ENCODE results near the gene BORCS6.
"Not testable (repeated sequence)": the region's sequence is repeated elsewhere in the genome, so short reads cannot be mapped to it uniquely, and the experiment has no call there.

BORCS6 gene

GRCh38 chr17:8189711-8190477 is at the start of gene BORCS6:
Gene BORCS6 (minus strand): TSS chr17:8190180. CDS start chr17:8190140, 40 bp downstream.
- DNase-seq (ENCODE audit: low spot score) (peak; percentile 89), FAIRE-seq (no peak)

DNA sequence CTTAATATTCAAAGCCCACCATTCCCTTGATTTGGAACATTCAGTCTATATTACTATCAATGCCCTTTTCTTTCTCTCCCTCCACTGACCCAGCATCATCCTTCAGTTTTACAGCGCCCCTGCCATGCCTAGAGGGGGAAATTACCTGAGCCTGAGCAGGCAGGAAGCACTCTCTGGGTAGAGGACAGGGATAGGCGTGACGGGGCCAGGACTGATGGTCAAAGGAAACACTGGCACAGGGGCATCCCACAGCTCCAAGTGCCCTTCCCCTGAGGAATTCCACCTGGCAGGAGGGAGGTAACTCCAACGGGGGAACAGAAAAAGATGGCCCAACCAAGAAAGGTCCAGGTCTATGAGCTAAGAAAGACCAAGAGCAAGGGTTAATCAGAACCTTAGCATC is 47.9 kb upstream of the BORCS6 start:
- DNase-seq (ENCODE audit: low spot score), result no peak
- FAIRE-seq, result no peak

- DNase-seq (ENCODE audit: low spot score) (no peak), FAIRE-seq (no peak)
Measured at GRCh38 chr17:8237175-8237574, 47.2 kb upstream of the BORCS6 start.

- DNase-seq (ENCODE audit: low spot score), result no peak
- no peak for FAIRE-seq
Measured at GRCh38 chr17:8235676-8236075, 45.7 kb upstream of the BORCS6 start.

- DNase-seq (ENCODE audit: low spot score) (no peak), FAIRE-seq (no peak)
Measured at GRCh38 chr17:8234361-8235270, 44.6 kb upstream of the BORCS6 start.

GRCh38 chr17:8231701-8232100 is 41.7 kb upstream of the BORCS6 start:
- DNase-seq (ENCODE audit: low spot score) (no peak), FAIRE-seq (no peak)

- DNase-seq (ENCODE audit: low spot score), result no peak
- FAIRE-seq, result no peak
Measured at GRCh38 chr17:8227238-8227581, 37.2 kb upstream of the BORCS6 start.

DNA sequence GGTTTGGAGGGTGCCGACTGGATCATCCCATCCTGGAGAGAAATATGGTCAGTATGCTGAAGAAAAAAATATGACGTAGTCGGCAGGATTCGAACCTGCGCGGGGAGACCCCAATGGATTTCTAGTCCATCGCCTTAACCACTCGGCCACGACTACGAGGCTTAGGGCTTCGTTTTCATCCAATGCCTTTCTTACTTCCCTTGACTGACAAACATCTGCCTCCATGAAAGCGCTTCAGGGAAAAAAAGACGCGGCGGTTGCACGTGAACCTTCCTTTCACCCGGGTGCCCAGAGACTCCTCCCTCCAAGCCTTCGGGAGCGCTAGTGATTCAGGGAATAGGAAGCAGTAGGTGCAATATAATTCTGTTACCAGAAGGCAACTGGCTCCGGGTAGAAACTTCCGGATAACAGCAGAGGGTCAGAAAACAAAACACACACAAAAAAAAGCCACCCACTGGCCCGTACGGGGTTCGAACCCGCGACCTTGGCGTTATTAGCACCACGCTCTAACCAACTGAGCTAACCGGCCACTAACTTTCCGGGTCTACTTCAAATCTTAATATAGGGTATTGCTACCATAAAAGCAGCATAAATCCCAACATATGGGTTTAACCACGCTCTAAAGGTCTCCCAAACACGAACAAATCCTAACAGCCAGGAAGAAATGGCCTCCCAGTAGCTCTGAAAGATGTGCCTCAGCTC is 36.7 kb upstream of the BORCS6 start:
- FAIRE-seq (no peak), DNase-seq (ENCODE audit: low spot score) (peak; percentile 64)

GRCh38 chr17:8225813-8226535 is 36.0 kb upstream of the BORCS6 start:
- peak; percentile 13 for DNase-seq (ENCODE audit: low spot score)
- FAIRE-seq, result no peak

- DNase-seq (ENCODE audit: low spot score) (no peak), FAIRE-seq (no peak)
Measured at GRCh38 chr17:8224891-8225812, 35.2 kb upstream of the BORCS6 start.

DNA sequence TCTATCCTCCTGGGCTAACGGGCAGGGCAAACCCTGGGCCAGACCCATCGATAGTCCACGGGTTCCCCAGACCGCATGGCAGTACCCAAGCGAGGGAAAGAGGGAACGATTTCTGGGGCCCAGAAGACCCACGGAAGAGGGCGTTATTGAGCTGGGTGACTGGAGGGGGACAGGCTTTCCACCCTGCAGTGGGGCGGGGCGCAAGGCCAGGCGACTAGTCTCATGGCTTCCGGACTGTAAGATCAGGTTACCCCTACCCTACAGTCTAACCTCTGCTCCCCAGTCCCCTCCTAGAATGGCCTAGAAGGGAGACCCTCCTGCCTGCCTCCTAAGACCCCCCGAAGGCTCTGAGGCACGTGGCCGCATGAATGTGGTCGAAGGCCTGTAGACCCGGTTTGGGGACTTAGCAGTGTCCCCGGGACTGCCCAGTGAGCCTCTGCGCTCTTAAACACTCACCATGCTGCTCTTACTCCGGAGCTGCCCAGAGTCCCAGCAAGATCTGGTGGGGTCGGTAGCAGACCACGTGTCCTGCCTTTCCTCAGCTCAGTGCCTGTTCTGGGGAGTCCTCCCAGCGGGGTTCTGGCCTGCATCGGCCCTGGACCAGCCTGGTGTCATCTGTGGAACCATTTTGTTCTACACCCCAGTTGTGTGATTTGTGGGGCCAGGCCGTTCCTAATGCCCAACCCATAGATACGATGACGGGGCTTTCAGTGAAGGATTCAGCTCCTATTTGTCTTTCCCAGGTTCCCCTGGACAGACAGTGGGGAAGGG is 33.6 kb upstream of the BORCS6 start:
- FAIRE-seq (no peak), DNase-seq (ENCODE audit: low spot score) (peak; percentile 20)

DNA sequence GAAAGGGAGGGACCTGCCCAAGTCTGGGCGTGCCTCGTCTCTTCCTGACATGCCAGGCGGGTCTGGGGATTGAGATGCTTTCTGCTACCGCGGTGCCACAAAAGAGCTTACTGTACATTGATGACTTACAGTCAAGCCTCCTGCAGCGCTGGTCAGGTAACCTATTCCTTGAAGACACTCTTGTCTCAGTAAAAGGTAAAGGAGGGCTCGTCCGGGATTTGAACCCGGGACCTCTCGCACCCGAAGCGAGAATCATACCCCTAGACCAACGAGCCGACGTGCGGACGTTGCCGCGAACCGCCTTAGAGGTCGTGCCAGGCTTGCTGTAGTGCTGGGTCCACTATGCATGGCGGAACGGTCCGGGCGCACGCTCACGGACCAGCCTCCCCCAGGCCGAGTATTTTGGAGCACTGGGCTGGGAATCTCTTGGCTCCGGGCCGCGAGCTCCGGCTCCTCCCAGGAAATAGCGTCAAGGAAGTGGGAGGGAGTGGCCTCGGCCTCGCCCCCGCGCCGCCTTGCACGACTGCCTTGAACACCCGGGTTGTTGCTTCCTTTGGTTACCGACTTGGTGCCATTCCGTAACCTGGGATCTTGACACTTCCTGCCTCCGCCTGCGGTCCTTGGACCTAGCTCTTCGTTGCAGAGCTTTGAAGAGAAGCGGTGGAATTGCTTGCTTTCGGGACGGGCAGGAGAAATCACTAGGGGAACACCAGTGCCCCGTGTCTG is 32.8 kb upstream of the BORCS6 start:
- peak; percentile 69 for DNase-seq (ENCODE audit: low spot score)
- no peak for FAIRE-seq

DNA sequence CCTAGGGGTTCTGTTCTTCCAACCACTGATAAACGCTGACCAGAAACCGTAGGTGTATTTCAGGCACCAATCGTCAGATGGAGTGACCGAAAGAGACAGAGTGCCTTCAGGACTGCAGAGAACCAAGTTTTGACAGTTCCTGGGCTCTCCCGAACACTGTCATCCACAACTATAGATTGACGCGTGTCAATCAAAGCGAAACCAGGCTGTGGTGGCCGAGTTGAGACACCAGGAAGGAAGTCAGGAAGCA is 32.3 kb upstream of the BORCS6 start:
- FAIRE-seq, result no peak

GRCh38 chr17:8221663-8222379 is 31.8 kb upstream of the BORCS6 start:
- DNase-seq (ENCODE audit: low spot score) (peak; percentile 32), FAIRE-seq (no peak)

More for the DNA sequence above, 32.3 kb upstream of the BORCS6 start:
- DNase-seq (ENCODE audit: low spot score), result no peak

DNA sequence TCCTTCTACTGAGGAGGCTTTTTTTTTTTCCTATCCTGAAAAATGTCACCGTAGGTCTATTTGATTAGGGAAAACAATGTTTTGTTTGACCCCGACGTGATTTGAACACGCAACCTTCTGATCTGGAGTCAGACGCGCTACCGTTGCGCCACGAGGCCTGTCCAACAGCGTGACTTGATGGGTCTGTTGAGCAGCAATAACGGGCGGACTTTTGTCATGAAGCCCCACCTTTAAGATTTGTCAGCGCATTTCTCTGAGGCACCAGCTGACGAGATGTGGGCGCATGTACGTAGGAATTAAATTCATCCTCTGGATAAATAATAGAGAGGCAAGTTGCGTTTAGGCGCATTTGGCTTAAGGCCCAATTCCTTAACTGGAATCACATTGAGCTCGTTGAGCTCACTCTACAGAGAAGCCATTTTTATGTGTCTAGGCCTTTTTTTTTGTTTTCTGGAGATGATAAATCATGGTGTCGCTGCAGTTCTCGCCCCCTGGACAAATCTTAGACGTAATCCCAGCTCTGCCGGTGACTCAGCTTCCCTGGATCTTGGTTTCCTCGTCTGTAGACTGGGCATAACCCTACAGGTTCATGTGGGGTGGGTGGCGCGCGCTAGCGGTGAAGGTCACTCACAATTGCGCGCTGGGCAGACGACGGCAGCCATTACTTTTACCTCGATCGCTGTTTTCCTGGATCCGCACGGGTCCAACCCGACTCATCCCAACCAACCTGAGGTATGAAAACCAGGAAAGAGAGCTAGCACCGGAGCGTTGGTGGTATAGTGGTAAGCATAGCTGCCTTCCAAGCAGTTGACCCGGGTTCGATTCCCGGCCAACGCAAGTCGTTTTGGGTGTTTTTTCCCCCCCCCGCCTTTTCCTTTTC is 31.0 kb upstream of the BORCS6 start:
- FAIRE-seq (no peak), DNase-seq (ENCODE audit: low spot score) (peak; percentile 65)

- FAIRE-seq, result not testable (repeated sequence)
Measured at GRCh38 chr17:8214000-8214399, 24.0 kb upstream of the BORCS6 start.

More at GRCh38 chr17:8214000-8214399, 24.0 kb upstream of the BORCS6 start:
- not testable (repeated sequence) for DNase-seq (ENCODE audit: low spot score)

Data from urothelium cell line (cell line).